ENCODE results near the gene TMEM126A.
A peak's percentile ranks its signal among the peaks of the same experiment; 100 is the strongest.
"Not testable (repeated sequence)": the region's sequence is repeated elsewhere in the genome, so short reads cannot be mapped to it uniquely, and the experiment has no call there.

Gene TMEM126A

GRCh38 chr11:85627332-85627997 is 20.3 kb upstream of the TMEM126A start, which contains the start of gene DLG2:
TSS of gene DLG2 (minus strand) at chr11:85627344.
- Histone ChIP-seq H3K36me3 (ENCODE audit: control insufficient read depth, insufficient read depth, low read length) (peaks cover 21% of the 10 kb centered on the region), H3K4me1 (ENCODE audit: control insufficient read depth, insufficient read depth, low read length) (peaks cover 23% of the 10 kb centered on the region), H3K27me3 (ENCODE audit: control insufficient read depth, insufficient read depth, low read length) (no peaks in the 10 kb centered on the region), H3K4me3 (ENCODE audit: low read depth, low read length) (peak within 1 kb of the TSS; percentile 96), H3K9ac (ENCODE audit: low read depth, low read length) (peak within 1 kb of the TSS; percentile 41; the same call in 1 of the 2 replicates), H3K27ac (ENCODE audit: low read depth, low read length) (peak within 1 kb of the TSS; percentile 83), H3K9me3 (ENCODE audit: control insufficient read depth, insufficient read depth, low read length) (no peaks in the 10 kb centered on the region)

- Histone ChIP-seq H3K9me3 (ENCODE audit: control insufficient read depth, insufficient read depth, low read length) (no peaks in the 10 kb centered on the region), H3K27ac (ENCODE audit: low read depth, low read length) (peak within 1 kb of the TSS; percentile 83), H3K36me3 (ENCODE audit: control insufficient read depth, insufficient read depth, low read length) (peaks cover 21% of the 10 kb centered on the region), H3K9ac (ENCODE audit: low read depth, low read length) (peak within 1 kb of the TSS; percentile 81), H3K4me1 (ENCODE audit: control insufficient read depth, insufficient read depth, low read length) (peaks cover 23% of the 10 kb centered on the region), H3K4me3 (ENCODE audit: low read depth, low read length) (peak within 1 kb of the TSS; percentile 96), H3K27me3 (ENCODE audit: control insufficient read depth, insufficient read depth, low read length) (no peaks in the 10 kb centered on the region)
These were observed 19.6 kb upstream of the TMEM126A start, which contains the start of gene TMEM126B for GRCh38 chr11:85627998-85628770. TSS of gene TMEM126B (plus strand) at chr11:85628593. CDS start at chr11:85628608, 15 bp downstream.

GRCh38 chr11:85628771-85629341 is 18.9 kb upstream of the TMEM126A start:
- Histone ChIP-seq H3K4me1 (ENCODE audit: control insufficient read depth, insufficient read depth, low read length) (peaks cover 23% of the 10 kb centered on the region), H3K9ac (ENCODE audit: low read depth, low read length) (peak overlapping the region; percentile 81), H3K27me3 (ENCODE audit: control insufficient read depth, insufficient read depth, low read length) (no peaks in the 10 kb centered on the region), H3K9me3 (ENCODE audit: control insufficient read depth, insufficient read depth, low read length) (no peaks in the 10 kb centered on the region), H3K36me3 (ENCODE audit: control insufficient read depth, insufficient read depth, low read length) (peaks cover 25% of the 10 kb centered on the region), H3K4me3 (ENCODE audit: low read depth, low read length) (peak overlapping the region; percentile 96), H3K27ac (ENCODE audit: low read depth, low read length) (peak overlapping the region; percentile 79)

- no peak overlapping the region for H3K9ac ChIP-seq (ENCODE audit: low read depth, low read length)
- H3K4me1 ChIP-seq (ENCODE audit: control insufficient read depth, insufficient read depth, low read length) = peaks cover 3% of the 10 kb centered on the region; the same call in 1 of the 2 replicates
- no peak overlapping the region for H3K27ac ChIP-seq (ENCODE audit: low read depth, low read length)
- H3K36me3 ChIP-seq (ENCODE audit: control insufficient read depth, insufficient read depth, low read length) = peaks cover 61% of the 10 kb centered on the region
- no peak overlapping the region for H3K4me3 ChIP-seq (ENCODE audit: low read depth, low read length)
- H3K9me3 ChIP-seq (ENCODE audit: control insufficient read depth, insufficient read depth, low read length) = no peaks in the 10 kb centered on the region
- H3K27me3 ChIP-seq (ENCODE audit: control insufficient read depth, insufficient read depth, low read length) = no peaks in the 10 kb centered on the region
These were observed 13.0 kb upstream of the TMEM126A start for GRCh38 chr11:85634747-85635146.

GRCh38 chr11:85643191-85643614 is 4.6 kb upstream of the TMEM126A start:
- Histone ChIP-seq H3K9ac (ENCODE audit: low read depth, low read length) (no peak overlapping the region), H3K9me3 (ENCODE audit: control insufficient read depth, insufficient read depth, low read length) (no peaks in the 10 kb centered on the region)

GRCh38 chr11:85647078-85647477 is 689 bp upstream of the TMEM126A start:
- peak overlapping the region; percentile 67 for H3K9ac ChIP-seq (ENCODE audit: low read depth, low read length)
- H3K9me3 ChIP-seq (ENCODE audit: control insufficient read depth, insufficient read depth, low read length) = no peaks in the 10 kb centered on the region
- no peaks in the 10 kb centered on the region for H3K27me3 ChIP-seq (ENCODE audit: control insufficient read depth, insufficient read depth, low read length)
- H3K36me3 ChIP-seq (ENCODE audit: control insufficient read depth, insufficient read depth, low read length) = 0 out of 2 replicates have a peak, but pooled peaks cover 6% of the 10 kb centered on the region
- peaks cover 33% of the 10 kb centered on the region for H3K4me1 ChIP-seq (ENCODE audit: control insufficient read depth, insufficient read depth, low read length)
- peak overlapping the region; percentile 85 for H3K4me3 ChIP-seq (ENCODE audit: low read depth, low read length)
- peak overlapping the region; percentile 85 for H3K27ac ChIP-seq (ENCODE audit: low read depth, low read length)

More at GRCh38 chr11:85643191-85643614, 4.6 kb upstream of the TMEM126A start:
- Histone ChIP-seq H3K4me1 (ENCODE audit: control insufficient read depth, insufficient read depth, low read length) (peaks cover 15% of the 10 kb centered on the region), H3K4me3 (ENCODE audit: low read depth, low read length) (no peak overlapping the region), H3K27me3 (ENCODE audit: control insufficient read depth, insufficient read depth, low read length) (no peaks in the 10 kb centered on the region), H3K36me3 (ENCODE audit: control insufficient read depth, insufficient read depth, low read length) (no peaks in the 10 kb centered on the region), H3K27ac (ENCODE audit: low read depth, low read length) (no peak overlapping the region)

- Histone ChIP-seq H3K9me3 (ENCODE audit: control insufficient read depth, insufficient read depth, low read length) (no peaks in the 10 kb centered on the region), H3K27me3 (ENCODE audit: control insufficient read depth, insufficient read depth, low read length) (no peaks in the 10 kb centered on the region), H3K36me3 (ENCODE audit: control insufficient read depth, insufficient read depth, low read length) (peaks cover 33% of the 10 kb centered on the region), H3K4me1 (ENCODE audit: control insufficient read depth, insufficient read depth, low read length) (peaks cover 24% of the 10 kb centered on the region), H3K27ac (ENCODE audit: low read depth, low read length) (peak overlapping the region; percentile 10), H3K4me3 (ENCODE audit: low read depth, low read length) (no peak overlapping the region), H3K9ac (ENCODE audit: low read depth, low read length) (no peak overlapping the region)
These were observed 3.4 kb downstream of the TMEM126A start for GRCh38 chr11:85651118-85651517.

- Histone ChIP-seq H3K36me3 (ENCODE audit: control insufficient read depth, insufficient read depth, low read length) (peaks cover 51% of the 10 kb centered on the region), H3K9me3 (ENCODE audit: control insufficient read depth, insufficient read depth, low read length) (no peaks in the 10 kb centered on the region), H3K9ac (ENCODE audit: low read depth, low read length) (no peak overlapping the region), H3K4me3 (ENCODE audit: low read depth, low read length) (no peak overlapping the region), H3K27me3 (ENCODE audit: control insufficient read depth, insufficient read depth, low read length) (no peaks in the 10 kb centered on the region), H3K4me1 (ENCODE audit: control insufficient read depth, insufficient read depth, low read length) (peaks cover 18% of the 10 kb centered on the region), H3K27ac (ENCODE audit: low read depth, low read length) (no peak overlapping the region)
These were observed 5.2 kb downstream of the TMEM126A start for GRCh38 chr11:85652786-85653447.

- H3K9ac ChIP-seq (ENCODE audit: low read depth, low read length); H3K27me3 ChIP-seq (ENCODE audit: control insufficient read depth, insufficient read depth, low read length); H3K4me1 ChIP-seq (ENCODE audit: control insufficient read depth, insufficient read depth, low read length); H3K9me3 ChIP-seq (ENCODE audit: control insufficient read depth, insufficient read depth, low read length); H3K4me3 ChIP-seq (ENCODE audit: low read depth, low read length): not testable (repeated sequence)
- Histone ChIP-seq H3K36me3 (ENCODE audit: control insufficient read depth, insufficient read depth, low read length) (peaks cover 65% of the 10 kb centered on the region), H3K27ac (ENCODE audit: low read depth, low read length) (peak overlapping the region; percentile 32)
These were observed 6.6 kb downstream of the TMEM126A start for GRCh38 chr11:85654343-85654742.

- Histone ChIP-seq H3K27ac (ENCODE audit: low read depth, low read length) (no peak overlapping the region), H3K36me3 (ENCODE audit: control insufficient read depth, insufficient read depth, low read length) (peaks cover 83% of the 10 kb centered on the region), H3K4me1 (ENCODE audit: control insufficient read depth, insufficient read depth, low read length) (peaks cover 10% of the 10 kb centered on the region; the same call in 1 of the 2 replicates), H3K9ac (ENCODE audit: low read depth, low read length) (no peak overlapping the region), H3K9me3 (ENCODE audit: control insufficient read depth, insufficient read depth, low read length) (no peaks in the 10 kb centered on the region), H3K27me3 (ENCODE audit: control insufficient read depth, insufficient read depth, low read length) (no peaks in the 10 kb centered on the region), H3K4me3 (ENCODE audit: low read depth, low read length) (no peak overlapping the region)
These were observed 9.0 kb downstream of the TMEM126A start for GRCh38 chr11:85656777-85657176.

Measured in HUES48 (cell line).